Measurements from ENCODE around the gene OSMR. TPM values are rescaled to one million over a fixed set of nuclear protein-coding genes. Genes with fewer than 3 reads are reported as not detected.
"Not testable (repeated sequence)": the region's sequence is repeated elsewhere in the genome, so short reads cannot be mapped to it uniquely, and the experiment has no call there.

The OSMR gene
- total RNA-seq, 4 donors from 2014 or later: 23.8 to 87.6 (median 30.3) TPM

DNA sequence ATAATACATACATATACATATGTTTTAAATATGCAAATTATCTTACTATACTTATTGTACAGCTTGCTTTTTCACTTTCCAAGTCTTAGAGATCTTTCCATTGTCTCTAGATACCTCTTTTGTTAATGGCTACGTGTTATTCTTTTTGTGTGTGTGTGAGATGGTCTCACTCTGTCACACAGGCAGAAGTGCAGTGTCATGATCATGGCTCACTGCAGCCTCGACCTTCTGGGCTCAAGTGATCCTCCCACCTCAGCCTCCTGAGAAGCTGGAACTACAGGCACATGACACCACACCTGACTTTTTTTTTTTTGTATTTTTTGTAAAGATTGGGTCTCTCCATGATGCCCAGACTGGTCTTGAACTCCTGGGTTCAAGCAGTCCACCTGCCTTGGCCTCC lies 2.8 kb downstream of the OSMR start:
- TF ChIP-seq POLR2A (IDR thresholded peaks at IDR 0.05): no peak
- TF ChIP-seq, protein P1, sequence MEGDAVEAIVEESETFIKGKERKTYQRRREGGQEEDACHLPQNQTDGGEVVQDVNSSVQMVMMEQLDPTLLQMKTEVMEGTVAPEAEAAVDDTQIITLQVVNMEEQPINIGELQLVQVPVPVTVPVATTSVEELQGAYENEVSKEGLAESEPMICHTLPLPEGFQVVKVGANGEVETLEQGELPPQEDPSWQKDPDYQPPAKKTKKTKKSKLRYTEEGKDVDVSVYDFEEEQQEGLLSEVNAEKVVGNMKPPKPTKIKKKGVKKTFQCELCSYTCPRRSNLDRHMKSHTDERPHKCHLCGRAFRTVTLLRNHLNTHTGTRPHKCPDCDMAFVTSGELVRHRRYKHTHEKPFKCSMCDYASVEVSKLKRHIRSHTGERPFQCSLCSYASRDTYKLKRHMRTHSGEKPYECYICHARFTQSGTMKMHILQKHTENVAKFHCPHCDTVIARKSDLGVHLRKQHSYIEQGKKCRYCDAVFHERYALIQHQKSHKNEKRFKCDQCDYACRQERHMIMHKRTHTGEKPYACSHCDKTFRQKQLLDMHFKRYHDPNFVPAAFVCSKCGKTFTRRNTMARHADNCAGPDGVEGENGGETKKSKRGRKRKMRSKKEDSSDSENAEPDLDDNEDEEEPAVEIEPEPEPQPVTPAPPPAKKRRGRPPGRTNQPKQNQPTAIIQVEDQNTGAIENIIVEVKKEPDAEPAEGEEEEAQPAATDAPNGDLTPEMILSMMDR (IDR thresholded peaks at IDR 0.05): no peak
- Histone ChIP-seq H3K36me3 (no peaks in the 10 kb centered on the region), H3K4me3 (no peak overlapping the region), H3K27ac (no peak overlapping the region), H3K4me1 (no peaks in the 10 kb centered on the region), H3K27me3 (no peaks in the 10 kb centered on the region), H3K9me3 (no peaks in the 10 kb centered on the region)
- DNase-seq: no peak
- intact Hi-C loops (cut with DNase I; ENCODE audit: low total_unique reads): no loop called here

DNA sequence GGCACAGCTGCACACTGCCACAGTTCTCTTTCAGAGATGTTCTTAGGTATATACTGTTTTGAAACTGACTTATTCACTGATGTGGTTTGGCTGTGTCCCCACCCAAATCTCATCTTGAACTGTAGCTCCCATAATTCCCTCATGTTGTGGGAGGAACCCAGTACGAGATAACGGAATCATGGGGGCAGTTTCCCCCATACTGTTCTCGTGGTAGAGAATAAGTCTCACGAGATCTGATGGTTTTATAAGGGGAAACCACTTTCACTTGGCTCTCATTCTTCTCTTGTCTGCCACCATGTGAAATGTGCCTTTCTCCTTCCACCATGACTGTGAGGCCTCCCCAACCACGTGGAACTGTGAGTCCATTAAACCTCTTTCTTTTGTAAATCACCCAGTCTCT lies 5.8 kb downstream of the OSMR start:
- H3K27ac ChIP-seq; H3K4me1 ChIP-seq; H3K4me3 ChIP-seq; DNase-seq; H3K27me3 ChIP-seq; intact Hi-C loops (cut with DNase I; ENCODE audit: low total_unique reads); H3K36me3 ChIP-seq; H3K9me3 ChIP-seq: not testable (repeated sequence)

DNA sequence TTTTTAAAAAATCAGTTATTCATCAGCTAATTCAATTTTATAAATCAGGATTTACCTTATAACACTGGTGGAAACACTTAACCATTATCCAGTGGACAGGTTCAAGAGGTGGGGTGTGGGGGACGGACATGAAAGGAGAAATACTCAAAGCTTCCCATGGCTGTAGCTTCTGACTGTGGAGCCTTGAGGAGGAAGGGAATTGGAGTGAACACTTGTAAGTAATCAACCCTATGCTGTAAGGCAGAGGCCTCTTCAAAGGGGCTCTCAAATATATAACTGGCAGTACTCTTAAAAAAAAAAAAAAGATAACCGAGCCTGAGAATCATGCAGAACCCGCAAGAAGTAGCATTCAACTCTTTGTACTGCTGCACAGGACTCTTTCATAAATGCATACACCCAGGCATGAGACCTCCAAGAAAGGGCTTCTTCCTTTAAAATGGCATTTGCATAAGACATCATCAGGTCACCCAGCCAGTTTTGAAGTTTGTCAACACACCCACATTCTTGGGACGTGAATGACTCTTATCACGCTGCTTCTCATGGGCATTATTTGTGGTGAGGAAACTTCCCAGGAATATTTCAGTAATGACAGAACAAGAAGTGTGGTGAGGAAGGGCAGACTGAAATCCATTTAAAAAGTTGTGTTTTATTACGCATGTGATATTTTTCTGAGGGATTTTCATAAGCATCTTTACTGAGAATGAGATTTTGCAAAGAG lies 8.1 kb downstream of the OSMR start:
- H3K27ac ChIP-seq: no peak overlapping the region
- no peaks in the 10 kb centered on the region for H3K36me3 ChIP-seq
- H3K4me1 ChIP-seq: no peaks in the 10 kb centered on the region
- intact Hi-C loops (cut with DNase I; ENCODE audit: low total_unique reads): no loop called here
- no peak for DNase-seq
- H3K9me3 ChIP-seq: no peaks in the 10 kb centered on the region
- no peaks in the 10 kb centered on the region for H3K27me3 ChIP-seq
- H3K4me3 ChIP-seq: no peak overlapping the region
- TF ChIP-seq, protein P1 (IDR thresholded peaks at IDR 0.05): no peak
- TF ChIP-seq POLR2A (IDR thresholded peaks at IDR 0.05): no peak

DNA sequence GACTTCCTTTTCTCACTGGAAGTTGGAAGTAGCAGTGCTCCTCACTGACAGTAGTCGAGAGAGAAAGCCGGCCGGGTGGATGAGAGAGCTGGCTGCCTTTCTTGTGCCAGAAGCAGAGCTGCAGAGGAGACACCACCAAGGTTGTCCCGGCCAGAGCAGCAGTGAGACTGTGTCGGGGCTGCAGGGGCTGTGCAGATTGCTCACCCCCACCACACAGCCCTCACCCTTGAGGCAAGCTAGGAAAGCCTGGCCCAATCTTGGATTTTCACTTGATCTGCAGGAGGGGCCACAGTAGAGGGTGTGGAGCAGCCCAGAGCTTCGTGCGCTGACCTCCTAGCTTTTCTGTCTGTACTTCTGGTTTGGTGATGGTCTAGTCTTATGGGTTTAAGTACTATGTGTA lies 9.1 kb downstream of the OSMR start:
- no peaks in the 10 kb centered on the region for H3K27me3 ChIP-seq
- H3K27ac ChIP-seq: no peak overlapping the region
- no peak overlapping the region for H3K4me3 ChIP-seq
- no peaks in the 10 kb centered on the region for H3K36me3 ChIP-seq
- DNase-seq: no peak
- H3K4me1 ChIP-seq: no peaks in the 10 kb centered on the region
- intact Hi-C loops (cut with DNase I; ENCODE audit: low total_unique reads): no loop called here
- no peaks in the 10 kb centered on the region for H3K9me3 ChIP-seq
- TF ChIP-seq, protein P1 (IDR thresholded peaks at IDR 0.05): no peak
- TF ChIP-seq POLR2A (IDR thresholded peaks at IDR 0.05): no peak

DNA sequence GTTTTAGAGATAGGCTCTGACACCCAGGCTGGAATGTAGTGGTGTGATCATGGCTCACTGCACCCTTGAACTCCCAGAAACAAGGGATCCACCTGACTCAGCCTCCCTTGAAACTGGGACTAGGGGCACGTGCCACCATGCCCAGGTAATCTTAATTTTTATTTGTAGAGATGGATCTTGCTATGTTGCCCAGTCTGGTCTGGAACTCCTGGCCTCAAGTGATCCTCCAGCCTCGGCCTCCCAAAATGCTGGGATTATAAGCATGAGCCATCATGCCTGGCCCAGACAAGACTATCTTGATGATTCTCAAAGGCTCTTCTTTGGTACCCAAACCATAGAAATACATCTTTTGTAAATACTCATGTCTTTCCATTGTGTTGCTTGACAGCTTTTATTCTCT lies 10.8 kb downstream of the OSMR start:
- no peaks in the 10 kb centered on the region for H3K27me3 ChIP-seq
- no peaks in the 10 kb centered on the region for H3K9me3 ChIP-seq
- TF ChIP-seq, protein P1 (IDR thresholded peaks at IDR 0.05): no peak
- TF ChIP-seq POLR2A (IDR thresholded peaks at IDR 0.05): no peak
- no peak overlapping the region for H3K4me3 ChIP-seq
- intact Hi-C loops (cut with DNase I; ENCODE audit: low total_unique reads): no loop called here
- no peak for DNase-seq
- H3K4me1 ChIP-seq: no peaks in the 10 kb centered on the region
- H3K27ac ChIP-seq: no peak overlapping the region
- no peaks in the 10 kb centered on the region for H3K36me3 ChIP-seq

DNA sequence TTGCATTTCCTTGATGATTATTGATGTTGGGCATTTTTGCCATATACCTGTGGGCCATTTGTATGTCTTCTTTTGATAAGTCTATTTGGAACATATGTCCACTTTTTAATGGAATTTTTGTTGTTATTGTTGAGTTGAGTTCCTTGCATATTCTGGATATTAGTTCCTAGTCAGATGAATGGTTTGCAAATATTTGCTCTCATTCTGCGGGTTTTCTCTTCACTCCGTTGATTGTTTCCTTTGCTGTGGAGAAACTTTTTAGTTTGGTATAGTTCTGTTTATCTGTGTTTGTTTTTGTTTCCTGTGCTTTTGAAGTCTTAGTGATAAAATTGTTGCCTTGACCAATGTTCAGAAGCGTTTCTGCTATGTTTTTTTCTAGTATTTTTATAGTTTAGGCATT lies 13.0 kb downstream of the OSMR start:
- no peaks in the 10 kb centered on the region for H3K4me1 ChIP-seq
- TF ChIP-seq, protein P1 (IDR thresholded peaks at IDR 0.05): no peak
- no peak for TF ChIP-seq POLR2A (IDR thresholded peaks at IDR 0.05)
- no peaks in the 10 kb centered on the region for H3K36me3 ChIP-seq
- no peak for DNase-seq
- H3K9me3 ChIP-seq: no peaks in the 10 kb centered on the region
- H3K4me3 ChIP-seq: no peak overlapping the region
- no peak overlapping the region for H3K27ac ChIP-seq
- H3K27me3 ChIP-seq: no peaks in the 10 kb centered on the region
- intact Hi-C loops (cut with DNase I; ENCODE audit: low total_unique reads): no loop called here

DNA sequence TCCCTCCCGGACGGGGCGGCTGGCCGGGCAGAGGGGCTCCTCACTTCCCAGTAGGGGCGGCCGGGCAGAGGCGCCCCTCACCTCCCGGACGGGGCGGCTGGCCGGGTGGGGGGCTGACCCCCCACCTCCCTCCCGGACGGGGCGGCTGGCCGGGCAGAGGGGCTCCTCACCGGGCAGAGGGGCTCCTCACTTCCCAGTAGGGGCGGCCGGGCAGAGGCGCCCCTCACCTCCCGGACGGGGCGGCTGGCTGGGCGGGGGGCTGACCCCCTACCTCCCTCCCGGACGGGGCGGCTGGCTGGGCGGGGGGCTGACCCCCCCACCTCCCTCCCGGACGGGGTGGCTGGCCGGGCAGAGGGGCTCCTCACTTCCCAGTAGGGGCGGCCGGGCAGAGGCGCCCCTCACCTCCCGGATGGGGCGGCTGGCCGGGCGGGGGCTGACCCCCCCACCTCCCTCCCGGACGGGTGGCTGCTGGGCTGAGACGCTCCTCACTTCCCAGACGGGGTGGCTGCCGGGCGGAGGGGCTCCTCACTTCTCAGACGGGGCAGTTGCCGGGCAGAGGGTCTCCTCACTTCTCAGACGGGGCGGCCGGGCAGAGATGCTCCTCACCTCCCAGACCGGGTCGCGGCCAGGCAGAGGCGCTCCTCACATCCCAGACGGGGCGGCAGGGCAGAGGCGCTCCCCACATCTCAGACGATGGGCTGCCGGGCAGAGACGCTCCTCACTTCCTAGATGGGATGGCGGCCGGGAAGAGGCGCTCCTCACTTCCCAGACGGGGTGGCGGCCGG lies 16.4 kb downstream of the OSMR start:
- H3K27ac ChIP-seq; H3K4me3 ChIP-seq; H3K4me1 ChIP-seq; H3K27me3 ChIP-seq; intact Hi-C loops (cut with DNase I; ENCODE audit: low total_unique reads); DNase-seq; H3K36me3 ChIP-seq; H3K9me3 ChIP-seq: not testable (repeated sequence)
